DOHH2 (cell line): ENCODE measurements around the gene FKBP1A.

Experiments used
- H3F3A ChIP-seq: fragments of 200-600 bp; sonication (generic), shearing (Covaris generic); 2 replicates; pipeline ENCODE4 v1.6.0; 2016; ENCODE audit warnings: antibody characterized with exemption, mild to moderate bottlenecking; ENCODE audit not compliant: control insufficient read depth, insufficient read depth
- H3K27ac ChIP-seq: fragments of 200-600 bp; sonication (generic); 2 replicates; pipeline ENCODE4 v1.5.1; 2014; ENCODE audit warnings: low read depth, mild to moderate bottlenecking, low read length, moderate library complexity
- H3K27me3 ChIP-seq: fragments of 200-600 bp; sonication (generic); 2 replicates; pipeline ENCODE4 v1.6.1; 2014; ENCODE audit warnings: mild to moderate bottlenecking, low read length, mixed read lengths; ENCODE audit not compliant: control insufficient read depth
- H3K36me3 ChIP-seq: fragments of 200-600 bp; sonication (generic); 2 replicates; pipeline ENCODE4 v1.6.1; 2014; ENCODE audit warnings: mild to moderate bottlenecking, low read length, moderate library complexity, mixed read lengths; ENCODE audit not compliant: control insufficient read depth
- H3K4me1 ChIP-seq: fragments of 200-600 bp; sonication (generic); 2 replicates; pipeline ENCODE4 v1.6.1; 2014; ENCODE audit warnings: mild to moderate bottlenecking, low read length, mixed read lengths; ENCODE audit not compliant: control insufficient read depth
- H3K4me2 ChIP-seq: fragments of 200-600 bp; sonication (generic); 2 replicates; pipeline ENCODE4 v1.6.0; 2014; ENCODE audit warnings: mild to moderate bottlenecking, low read length, moderate library complexity
- H3K4me3 ChIP-seq: fragments of 200-600 bp; sonication (generic); 2 replicates; pipeline ENCODE4 v1.5.1; 2014; ENCODE audit warnings: mild to moderate bottlenecking, low read length, mixed read lengths
- H3K79me2 ChIP-seq: fragments of 200-600 bp; sonication (generic); 2 replicates; pipeline ENCODE4 v1.6.1; 2014; ENCODE audit warnings: mild to moderate bottlenecking, low read length, mixed read lengths; ENCODE audit not compliant: control insufficient read depth
- H3K9me2 ChIP-seq: fragments of 200-600 bp; sonication (generic); replicated peaks from 2 replicates; pipeline ENCODE4 v1.6.1; 2014; ENCODE audit warnings: mild to moderate bottlenecking, low read length, mixed read lengths; ENCODE audit not compliant: control insufficient read depth
- H3K9me3 ChIP-seq: fragments of 200-600 bp; sonication (generic); 2 replicates; pipeline ENCODE4 v1.6.1; 2014; ENCODE audit warnings: antibody characterized with exemption, low read length, mixed read lengths; ENCODE audit not compliant: control insufficient read depth, insufficient read depth
- H4K20me1 ChIP-seq: fragments of 200-600 bp; sonication (generic); 2 replicates; pipeline ENCODE4 v1.6.0; 2014; ENCODE audit warnings: low read depth, mild to moderate bottlenecking, antibody characterized with exemption, low read length, moderate library complexity; ENCODE audit not compliant: control insufficient read depth, insufficient read depth
- EZH2phosphoT487 ChIP-seq: fragments of 200-600 bp; sonication (generic); IDR thresholded peaks from 2 replicates; pipeline ENCODE4 v1.6.1; 2017; ENCODE audit warnings: borderline replicate concordance, mild to moderate bottlenecking, antibody characterized with exemption, low read length, moderate library complexity, mixed read lengths
- TF ChIP-seq, protein P1 (sequence below): fragments of 200-600 bp; sonication (generic); IDR thresholded peaks from one replicate; pipeline ENCODE4 v1.5.1; 2014; ENCODE audit warnings: antibody characterized with exemption, mild to moderate bottlenecking, low read depth, low read length; ENCODE audit not compliant: poor library complexity, severe bottlenecking

FKBP1A gene

DNA sequence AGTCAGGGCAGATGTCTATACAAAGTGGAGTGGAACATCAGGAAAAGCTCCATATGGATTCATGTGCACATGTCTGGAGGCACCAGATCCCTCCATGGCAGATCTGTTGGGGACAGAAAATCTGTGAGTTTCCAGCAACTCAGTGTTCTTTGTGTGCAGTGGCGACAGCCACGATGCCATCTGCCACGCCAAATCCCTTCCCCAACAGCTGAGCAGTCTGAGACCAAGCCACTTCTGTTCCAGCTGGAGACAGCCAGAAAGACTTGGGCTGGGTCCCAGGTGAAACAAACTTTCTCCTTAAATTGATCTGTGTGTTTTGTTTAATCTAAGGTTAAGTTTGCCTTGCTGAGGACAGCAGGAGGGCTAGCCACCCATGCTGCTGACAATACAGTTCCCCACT is 22.9 kb downstream of the FKBP1A start:
- Histone ChIP-seq H4K20me1 (peaks cover 13% of the 10 kb centered on the region), H3K79me2 (peaks cover 25% of the 10 kb centered on the region), H3K4me2 (no peak overlapping the region), H3K27me3 (no peaks in the 10 kb centered on the region), H3K9me3 (no peaks in the 10 kb centered on the region), H3K9me2 (no peaks in the 10 kb centered on the region), H3K4me1 (no peaks in the 10 kb centered on the region), H3F3A (0 out of 2 replicates have a peak, but pooled peaks cover under 1% of the 10 kb centered on the region), H3K4me3 (no peak overlapping the region), H3K27ac (no peak overlapping the region), H3K36me3 (peaks cover 67% of the 10 kb centered on the region)
- TF ChIP-seq, protein P1, sequence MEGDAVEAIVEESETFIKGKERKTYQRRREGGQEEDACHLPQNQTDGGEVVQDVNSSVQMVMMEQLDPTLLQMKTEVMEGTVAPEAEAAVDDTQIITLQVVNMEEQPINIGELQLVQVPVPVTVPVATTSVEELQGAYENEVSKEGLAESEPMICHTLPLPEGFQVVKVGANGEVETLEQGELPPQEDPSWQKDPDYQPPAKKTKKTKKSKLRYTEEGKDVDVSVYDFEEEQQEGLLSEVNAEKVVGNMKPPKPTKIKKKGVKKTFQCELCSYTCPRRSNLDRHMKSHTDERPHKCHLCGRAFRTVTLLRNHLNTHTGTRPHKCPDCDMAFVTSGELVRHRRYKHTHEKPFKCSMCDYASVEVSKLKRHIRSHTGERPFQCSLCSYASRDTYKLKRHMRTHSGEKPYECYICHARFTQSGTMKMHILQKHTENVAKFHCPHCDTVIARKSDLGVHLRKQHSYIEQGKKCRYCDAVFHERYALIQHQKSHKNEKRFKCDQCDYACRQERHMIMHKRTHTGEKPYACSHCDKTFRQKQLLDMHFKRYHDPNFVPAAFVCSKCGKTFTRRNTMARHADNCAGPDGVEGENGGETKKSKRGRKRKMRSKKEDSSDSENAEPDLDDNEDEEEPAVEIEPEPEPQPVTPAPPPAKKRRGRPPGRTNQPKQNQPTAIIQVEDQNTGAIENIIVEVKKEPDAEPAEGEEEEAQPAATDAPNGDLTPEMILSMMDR: no peak
- TF ChIP-seq EZH2phosphoT487: no peak

DNA sequence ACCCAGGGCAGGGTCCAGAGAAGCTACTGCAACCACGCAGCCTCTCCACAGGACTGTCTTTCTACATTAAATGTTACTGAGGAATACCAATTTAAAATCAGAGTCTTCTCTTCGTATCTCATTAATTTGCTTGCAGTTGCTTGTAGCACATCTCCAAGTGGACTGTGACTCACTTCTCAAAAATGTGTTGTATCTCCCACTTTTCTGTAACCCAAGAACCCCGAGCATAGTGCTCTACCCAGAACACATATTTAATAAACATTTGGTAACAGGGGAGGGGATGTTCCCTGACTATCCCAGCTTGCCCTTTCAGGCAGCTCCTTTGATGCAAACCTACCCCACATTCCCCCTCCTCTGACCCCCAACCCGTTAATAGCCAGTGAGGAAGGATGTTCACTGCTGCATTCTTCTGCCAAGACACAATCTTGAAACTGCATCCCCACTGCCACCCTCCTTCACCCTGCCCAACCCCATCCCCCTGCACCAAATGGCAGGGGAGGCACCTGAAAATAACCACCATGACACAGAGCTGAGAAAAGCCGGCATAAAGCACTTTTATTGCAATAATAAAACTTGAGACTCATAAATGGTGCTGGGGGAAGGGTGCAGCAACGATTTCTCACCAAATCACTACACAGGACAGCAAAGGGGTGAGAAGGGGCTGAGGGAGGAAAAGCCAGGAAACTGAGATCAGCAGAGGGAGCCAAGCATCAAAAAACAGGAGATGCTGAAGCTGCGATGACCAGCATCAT is 24.2 kb downstream of the FKBP1A start:
- Histone ChIP-seq H3K36me3 (peaks cover 54% of the 10 kb centered on the region), H4K20me1 (peaks cover 8% of the 10 kb centered on the region; the same call in 1 of the 2 replicates), H3K9me2 (no peaks in the 10 kb centered on the region), H3F3A (0 out of 2 replicates have a peak, but pooled peaks cover 3% of the 10 kb centered on the region), H3K79me2 (peaks cover 13% of the 10 kb centered on the region), H3K4me1 (peaks cover 5% of the 10 kb centered on the region), H3K27ac (no peak overlapping the region), H3K27me3 (no peaks in the 10 kb centered on the region), H3K9me3 (no peaks in the 10 kb centered on the region), H3K4me3 (no peak overlapping the region), H3K4me2 (no peak overlapping the region)
- TF ChIP-seq, protein P1: no peak
- TF ChIP-seq EZH2phosphoT487: no peak

DNA sequence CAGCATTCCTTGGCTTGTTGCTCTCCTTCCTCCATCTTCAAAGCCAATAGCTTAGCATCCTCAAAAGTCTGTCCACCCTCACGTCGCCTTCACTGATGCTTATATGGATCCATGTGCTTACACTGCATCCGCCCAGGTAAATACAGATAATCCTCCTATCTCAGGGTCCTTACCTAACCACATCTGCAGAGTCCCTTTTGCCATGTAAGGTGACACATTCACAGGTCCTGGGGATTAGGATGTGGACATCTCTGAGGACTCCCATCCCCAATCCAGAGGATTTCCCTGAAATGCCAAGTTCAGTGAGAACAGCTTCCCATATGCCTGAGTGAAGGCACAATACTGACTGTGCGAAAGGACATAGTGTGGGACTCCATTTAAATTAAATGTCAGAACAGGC is 25.4 kb downstream of the FKBP1A start:
- Histone ChIP-seq H3F3A (0 out of 2 replicates have a peak, but pooled peaks cover 3% of the 10 kb centered on the region), H3K4me3 (no peak overlapping the region), H3K27ac (no peak overlapping the region), H3K27me3 (no peaks in the 10 kb centered on the region), H3K4me1 (peaks cover 5% of the 10 kb centered on the region), H3K9me2 (no peaks in the 10 kb centered on the region), H3K4me2 (no peak overlapping the region), H3K79me2 (peaks cover 7% of the 10 kb centered on the region), H3K9me3 (no peaks in the 10 kb centered on the region), H3K36me3 (peaks cover 49% of the 10 kb centered on the region), H4K20me1 (peaks cover 6% of the 10 kb centered on the region; the same call in 1 of the 2 replicates)
- TF ChIP-seq EZH2phosphoT487: no peak
- TF ChIP-seq, protein P1: no peak
